ENCODE measurements around the gene HYDIN.

HYDIN gene

GRCh38 chr16:71250461-71251235, 20.1 kb upstream of the HYDIN start:
- ChIA-PET POLR2A (no interaction called here), CTCF (interaction anchor here (1.0 to 2.8 kb wide), 5 partner anchors 10 to 61 kb away, joined by 3 to 16 read pairs (median 3); no protein-coding TSS in a partner anchor)
- no peak for DNase-seq (ENCODE audit: extremely low spot score)
- TF ChIP-seq CTCF (IDR thresholded peaks at IDR 0.05; ENCODE audit: control extremely low read depth, extremely low read depth, low read depth, missing control alignments), result no peak

- ChIA-PET POLR2A (no interaction called here), CTCF (interaction anchor here (1.1 to 2.8 kb wide), 4 partner anchors 9 to 250 kb away, joined by 3 to 16 read pairs (median 8); no protein-coding TSS in a partner anchor)
- DNase-seq (ENCODE audit: extremely low spot score), result no peak
- TF ChIP-seq CTCF (IDR thresholded peaks at IDR 0.05; ENCODE audit: control extremely low read depth, extremely low read depth, low read depth, missing control alignments), result no peak
Observed at GRCh38 chr16:71249399-71249798, 18.9 kb upstream of the HYDIN start.

- DNase-seq (ENCODE audit: extremely low spot score), result no peak
- ChIA-PET CTCF (interaction anchor here (0.9 to 2.8 kb wide), 2 partner anchors 7 to 12 kb away, joined by 4 to 12 read pairs; no protein-coding TSS in a partner anchor), POLR2A (no interaction called here)
- TF ChIP-seq CTCF (IDR thresholded peaks at IDR 0.05; ENCODE audit: control extremely low read depth, extremely low read depth, low read depth, missing control alignments), result no peak
Observed at GRCh38 chr16:71247478-71247877, 17.0 kb upstream of the HYDIN start.

DNA sequence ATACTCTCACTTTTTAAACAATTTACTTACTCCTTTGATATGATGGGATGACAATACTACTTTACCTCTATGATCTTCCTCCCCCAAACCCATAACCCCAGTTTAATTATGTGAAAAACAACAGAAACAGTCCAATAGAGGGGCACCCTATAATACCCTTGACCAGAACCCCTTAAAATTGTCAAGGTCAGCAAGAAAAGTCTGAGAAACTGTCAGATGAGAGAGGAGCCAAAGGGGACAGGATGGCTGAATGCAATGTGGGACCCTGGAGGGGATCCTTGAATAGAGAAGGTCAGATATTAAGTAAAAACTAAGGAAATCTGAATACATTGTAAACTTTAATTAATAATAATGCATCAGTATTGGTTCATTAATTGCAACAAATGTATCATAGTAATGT, 15.8 kb upstream of the HYDIN start:
- TF ChIP-seq CTCF (IDR thresholded peaks at IDR 0.05; ENCODE audit: control extremely low read depth, extremely low read depth, low read depth, missing control alignments), result no peak
- POLR2A ChIA-PET, result no interaction called here
- DNase-seq (ENCODE audit: extremely low spot score), result no peak
- CTCF ChIA-PET, result no interaction called here

DNA sequence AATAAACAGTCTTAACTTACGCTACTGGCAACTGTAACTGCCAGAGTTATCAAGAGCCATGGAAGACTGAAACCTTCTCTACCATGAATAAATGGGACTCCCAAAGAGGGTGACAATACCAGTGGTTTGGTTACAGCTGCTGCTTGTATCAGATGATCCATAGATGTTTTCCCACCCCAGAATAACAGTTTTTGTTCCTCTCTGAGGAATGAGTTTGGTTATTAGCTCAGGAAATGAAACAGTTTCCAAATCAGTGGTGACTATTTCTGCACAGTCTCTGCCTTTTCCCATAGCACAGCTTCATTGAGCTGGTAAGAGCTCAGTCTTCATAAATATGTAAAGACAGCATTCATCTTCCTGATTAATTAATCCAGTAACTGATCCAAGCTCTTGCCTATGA, 14.0 kb upstream of the HYDIN start:
- ChIA-PET POLR2A (no interaction called here), CTCF (interaction anchor here (1.6 kb wide), 1 partner anchor 67 kb away, joined by 4 read pairs; no protein-coding TSS in a partner anchor)
- TF ChIP-seq CTCF (IDR thresholded peaks at IDR 0.05; ENCODE audit: control extremely low read depth, extremely low read depth, low read depth, missing control alignments), result no peak
- no peak for DNase-seq (ENCODE audit: extremely low spot score)

- ChIA-PET POLR2A (no interaction called here), CTCF (no interaction called here)
- no peak for DNase-seq (ENCODE audit: extremely low spot score)
- TF ChIP-seq CTCF (IDR thresholded peaks at IDR 0.05; ENCODE audit: control extremely low read depth, extremely low read depth, low read depth, missing control alignments), result no peak
Observed at GRCh38 chr16:71242601-71243000, 12.1 kb upstream of the HYDIN start.
